SK-MEL-5 (cell line): ENCODE measurements around the gene FKBP4. TPM values are rescaled to one million over a fixed set of nuclear protein-coding genes. Genes with fewer than 3 reads are reported as not detected.

ENCODE experiments used
- DNase-seq: peaks from one replicate; pipeline ENCODE4 v3.0.0-alpha.2; 2016; ENCODE audit warnings: low read depth, low spot score
- in situ Hi-C: cut with HindIII; loops from 2 replicates; pipeline ENCODE4 v1.10.0; 2016; ENCODE audit warnings: low sequenced_read_pairs, high pct_unique_total_duplicates, low pct_unique_long_range_greater_than_20kb
- total RNA-seq: library from RNA; depleted of rRNA; stranded (reverse); fragments of >200 nt; shearing (Covaris generic); gene quantifications from 2 replicates; pipeline ENCODE4 v1.2.3, GENCODE V29; 2014

FKBP4 gene
- total RNA-seq, 1 experiment from 2014 or later: 70.1 TPM

GRCh38 chr12:2803635-2804392, 9.0 kb downstream of the FKBP4 start:
- DNase-seq: no peak
- in situ Hi-C loops: no loop called here

- in situ Hi-C loops: no loop called here
- DNase-seq: peak; percentile 43
These were observed 9.8 kb downstream of the FKBP4 start for GRCh38 chr12:2804393-2805142.

GRCh38 chr12:2805143-2805520, 10.4 kb downstream of the FKBP4 start:
- no peak for DNase-seq
- in situ Hi-C loops: no loop called here

DNA sequence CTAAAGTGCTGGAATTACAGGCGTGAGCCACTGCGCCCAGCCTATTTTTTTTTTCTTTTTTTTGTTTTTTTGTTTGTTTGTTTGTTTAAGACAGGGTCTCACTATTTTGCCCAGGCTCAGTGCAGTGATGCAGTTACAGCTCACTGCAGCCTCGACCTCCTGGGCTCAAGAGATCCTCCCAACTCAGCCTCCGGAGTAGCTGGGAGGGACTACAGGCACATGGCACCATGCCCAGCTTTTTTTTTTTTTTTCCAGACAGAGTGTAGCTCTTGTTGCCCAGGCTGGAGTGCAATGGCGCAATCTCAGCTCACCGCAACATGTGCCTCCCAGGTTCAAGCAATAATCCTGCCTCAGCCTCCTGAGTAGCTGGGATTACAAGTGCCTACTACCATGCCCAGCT, 11.9 kb downstream of the FKBP4 start:
- DNase-seq: no peak
- in situ Hi-C loops: no loop called here

GRCh38 chr12:2811801-2812200, 17.0 kb downstream of the FKBP4 start:
- in situ Hi-C loops: no loop called here

GRCh38 chr12:2812290-2813213, 17.8 kb downstream of the FKBP4 start, which contains the start of gene ITFG2:
Gene ITFG2, plus strand, starts transcription at chr12:2812668. Its CDS starts 93 bp downstream, at chr12:2812761.
- in situ Hi-C loops: no loop called here
- DNase-seq: peak; percentile 99

More at GRCh38 chr12:2811801-2812200, 17.0 kb downstream of the FKBP4 start:
- no peak for DNase-seq

DNA sequence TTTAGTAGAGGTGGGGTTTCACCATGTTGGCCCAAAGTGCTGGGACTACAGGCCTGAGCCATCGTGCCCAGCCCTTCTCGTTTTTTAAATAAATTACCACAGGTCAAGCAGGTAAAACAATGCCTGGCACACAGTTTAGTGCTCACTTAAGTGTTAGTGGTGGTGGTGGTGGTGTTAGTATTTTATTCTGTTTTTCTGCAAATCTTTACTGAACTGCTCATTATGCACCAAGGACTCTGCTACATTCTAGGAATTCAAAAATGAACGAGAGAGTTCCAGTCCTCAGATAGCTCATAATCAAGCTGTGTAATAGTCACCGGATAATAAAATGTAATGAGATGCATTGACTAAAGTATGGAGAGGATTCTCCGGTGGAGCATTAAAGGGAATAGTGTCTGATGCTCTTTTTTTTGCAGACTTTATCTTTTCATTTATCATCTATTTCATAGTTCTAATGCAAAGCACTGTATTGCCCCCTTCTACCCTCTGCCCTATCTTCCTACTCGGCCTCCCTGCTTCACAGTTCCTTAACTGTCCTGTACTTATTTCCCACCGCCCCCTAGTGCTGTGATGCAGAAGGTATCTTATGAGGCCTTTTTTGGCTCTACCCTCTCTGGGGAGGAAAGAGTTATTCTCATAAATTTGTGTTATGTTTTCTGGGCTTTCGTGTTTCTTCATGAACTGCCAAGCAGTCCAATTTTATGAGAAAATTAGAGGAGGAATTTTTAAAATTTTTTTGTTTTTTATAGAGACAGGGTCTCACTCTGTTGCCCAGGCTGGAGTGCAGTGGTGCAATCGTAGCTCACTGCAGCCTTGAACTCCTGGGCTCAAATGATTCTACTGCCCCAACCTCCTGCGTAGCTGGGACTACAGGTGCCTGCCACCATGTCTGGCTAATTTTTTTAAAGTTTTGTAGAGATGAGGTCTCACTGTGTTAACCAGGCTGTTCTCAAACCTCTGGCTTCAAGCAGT, 18.7 kb downstream of the FKBP4 start:
- peak; percentile 86 for DNase-seq
- in situ Hi-C loops: no loop called here

DNA sequence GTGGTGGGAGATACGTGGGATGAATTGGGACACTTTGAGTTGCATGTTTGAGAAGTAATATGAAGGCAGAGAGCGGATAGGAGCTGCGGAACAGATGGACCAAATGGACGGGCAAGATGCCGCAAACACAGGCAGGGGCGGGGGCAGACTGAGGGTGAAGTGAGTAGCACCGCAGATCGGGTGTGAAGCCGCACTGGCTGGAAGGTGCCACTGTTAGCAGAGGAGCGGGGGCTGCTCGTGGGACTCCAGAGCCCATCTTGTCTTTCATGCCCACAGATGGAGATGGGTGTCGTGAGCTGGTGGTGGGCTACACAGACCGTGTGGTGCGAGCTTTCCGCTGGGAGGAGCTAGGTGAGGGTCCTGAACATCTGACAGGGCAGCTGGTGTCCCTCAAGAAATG, 25.0 kb downstream of the FKBP4 start:
- in situ Hi-C loops: no loop called here
- no peak for DNase-seq

- no peak for DNase-seq
- in situ Hi-C loops: no loop called here
These were observed 25.7 kb downstream of the FKBP4 start for GRCh38 chr12:2820432-2820831.

DNA sequence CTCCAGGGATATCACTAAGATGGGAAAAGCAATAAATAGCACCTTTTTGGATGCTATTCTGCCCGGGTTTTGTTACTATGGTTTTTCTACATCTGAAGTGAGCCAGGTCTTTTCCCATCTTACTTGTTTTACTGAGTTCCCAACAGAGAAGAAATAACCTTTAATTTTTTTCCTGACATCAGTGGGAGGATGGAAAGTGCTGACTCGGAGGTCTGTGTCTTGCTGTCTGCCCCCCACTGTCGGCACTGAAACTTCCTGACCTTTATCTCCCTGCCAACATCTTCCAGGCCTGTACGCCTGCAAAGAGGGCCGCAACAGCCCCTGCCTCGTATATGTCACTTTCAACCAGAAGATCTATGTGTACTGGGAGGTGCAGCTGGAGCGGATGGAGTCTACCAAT, 28.7 kb downstream of the FKBP4 start:
- in situ Hi-C loops: no loop called here
- no peak for DNase-seq

GRCh38 chr12:2824541-2824940, 29.8 kb downstream of the FKBP4 start:
- no peak for DNase-seq
- in situ Hi-C loops: no loop called here

DNA sequence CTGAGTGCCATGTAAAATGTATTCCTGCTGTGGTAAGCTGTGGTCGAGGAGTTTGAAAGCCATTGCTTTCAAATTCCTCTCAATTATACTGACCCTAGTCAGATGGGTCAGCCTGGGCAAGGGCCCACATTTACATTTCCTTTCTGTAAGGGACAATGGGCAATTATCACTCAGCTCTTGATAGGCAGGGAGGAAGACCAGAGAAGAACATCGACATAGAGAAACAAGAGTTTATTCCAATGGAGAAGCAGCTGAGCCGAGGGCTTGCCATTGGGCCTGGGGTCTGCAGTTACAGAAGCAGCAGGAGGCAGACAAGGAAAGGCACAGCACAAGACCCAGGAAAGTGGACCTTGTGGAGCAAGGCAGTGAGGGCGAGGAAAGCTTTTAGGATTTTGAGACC, 30.4 kb downstream of the FKBP4 start:
- in situ Hi-C loops: no loop called here
- DNase-seq: no peak

GRCh38 chr12:2826036-2826435, 31.3 kb downstream of the FKBP4 start:
- no peak for DNase-seq
- in situ Hi-C loops: no loop called here

DNA sequence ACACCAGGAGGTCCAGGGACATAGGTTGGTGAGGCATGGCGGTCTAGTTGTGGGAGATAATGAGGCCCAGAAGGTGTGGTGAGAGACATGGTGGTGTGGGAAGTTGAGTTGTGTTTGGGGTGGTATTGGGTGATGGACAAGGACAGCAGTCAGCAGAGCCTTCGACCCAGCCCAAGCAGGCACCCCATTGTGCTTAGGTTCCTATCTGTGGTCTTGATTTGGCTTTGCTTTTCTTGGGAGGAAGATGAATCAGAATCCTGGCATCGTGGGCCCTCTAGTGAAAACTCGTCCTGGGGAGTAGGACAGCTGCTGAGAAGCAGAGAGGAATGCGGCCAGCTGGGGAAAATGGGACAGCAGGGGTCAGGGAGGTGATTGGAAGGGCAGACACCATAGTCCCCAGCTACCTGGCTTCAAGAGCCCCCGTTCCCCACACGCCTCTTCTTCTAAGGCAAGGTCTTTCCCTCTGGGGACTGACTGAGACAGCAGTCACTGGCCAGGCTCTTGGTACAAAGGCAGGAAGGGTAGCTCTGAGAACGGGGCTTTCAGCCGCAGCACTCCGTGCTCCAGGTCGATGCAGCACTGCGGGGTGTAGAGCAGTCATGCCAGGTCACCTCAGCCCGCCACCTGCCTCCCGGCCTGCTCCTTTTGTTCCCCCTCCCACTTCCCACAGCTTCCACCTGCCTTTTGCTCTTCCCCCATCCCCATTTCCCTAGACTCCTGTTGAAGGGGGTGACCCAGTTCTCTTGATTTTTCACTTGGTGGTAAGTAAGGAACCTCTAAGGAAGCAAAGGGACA, 32.1 kb downstream of the FKBP4 start:
- in situ Hi-C loops: no loop called here
- DNase-seq: no peak

- no peak for DNase-seq
- in situ Hi-C loops: no loop called here
These were observed 34.5 kb downstream of the FKBP4 start for GRCh38 chr12:2829275-2829674.

DNA sequence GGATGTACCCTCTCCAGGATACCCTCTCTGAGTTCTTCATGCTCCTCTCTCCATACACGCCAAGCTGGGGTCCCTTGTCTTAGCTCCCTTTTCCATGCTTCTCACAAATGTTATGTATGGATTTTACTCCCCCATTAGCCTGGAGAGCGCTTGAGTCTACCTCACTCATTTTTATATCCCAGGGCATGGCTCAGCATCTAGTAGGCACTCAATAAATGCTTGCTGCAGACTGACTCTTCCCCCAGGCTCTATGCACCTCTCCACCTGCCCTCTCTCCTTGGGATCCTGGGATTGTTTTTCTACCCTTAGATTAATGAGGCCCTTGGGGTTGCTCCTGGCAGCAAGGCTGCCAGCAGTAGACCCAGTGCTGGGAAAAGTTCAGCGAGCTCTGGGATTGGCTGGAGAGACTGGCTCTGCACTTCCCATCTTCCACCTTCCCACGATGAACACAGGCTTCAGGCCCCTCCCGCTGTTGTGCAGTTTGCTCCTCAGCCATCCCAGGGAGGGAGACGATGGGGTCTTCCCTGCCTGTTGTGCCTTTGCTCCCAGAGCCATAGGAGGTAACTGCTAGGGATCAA, 37.9 kb downstream of the FKBP4 start:
- in situ Hi-C loops: no loop called here

More for the DNA sequence above, 37.9 kb downstream of the FKBP4 start:
- DNase-seq: no peak
